ENCODE data around the gene DPP4. TPM values are rescaled to one million over a fixed set of nuclear protein-coding genes. Genes with fewer than 3 reads are reported as not detected.

The DPP4 gene
- total and polyA plus RNA-seq, 2 experiments from 2014 or later, result 31.6 to 39.9 TPM

DNA sequence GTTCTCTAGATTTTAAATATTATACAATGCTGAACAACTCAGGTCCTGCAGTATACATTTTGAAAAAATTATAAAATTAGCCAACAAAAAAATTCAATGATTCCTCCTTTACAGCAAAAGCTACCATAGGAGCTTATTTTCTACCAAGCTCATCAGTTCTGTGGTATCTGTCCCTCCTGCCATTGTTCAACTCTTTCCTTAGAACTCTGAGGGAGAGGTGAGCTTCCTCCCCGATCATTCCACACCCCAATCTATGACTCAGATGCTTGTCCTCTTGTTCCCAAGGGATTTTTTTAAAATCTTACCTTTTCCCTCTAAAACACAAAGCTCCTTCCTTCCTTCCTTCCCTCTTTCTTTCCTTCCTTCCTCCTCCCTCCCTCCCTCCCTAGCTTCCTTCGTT lies 13.5 kb downstream of the DPP4 start:
- H3K9me3 ChIP-seq (ENCODE audit: low read depth), result no peaks in the 10 kb centered on the region
- H2AFZ ChIP-seq, result no peak overlapping the region
- TF ChIP-seq EZH2phosphoT487 (IDR thresholded peaks at IDR 0.05; ENCODE audit: insufficient read depth, low read depth) (no peak), EZH2 (IDR thresholded peaks at IDR 0.05; ENCODE audit: insufficient read depth, poor library complexity, severe bottlenecking) (no peak)
- 73 to 90% methylated on average over 1 to 2 of the region's 2 CpGs for WGBS, 2 experiments (ENCODE audit: low coverage in 1 of 2, low lambda C conversion rate in 2 of 2, missing lambda C conversion rate in 2 of 2)
- no peak overlapping the region for H3K9ac ChIP-seq
- H3K27me3 ChIP-seq (replicated peaks; ENCODE audit: insufficient read depth), result no peaks in the 10 kb centered on the region
- no peak overlapping the region for H3K4me3 ChIP-seq
- no peaks in the 10 kb centered on the region; the same call in 1 of the 2 replicates for H4K20me1 ChIP-seq (ENCODE audit: insufficient read depth)
- DNase-seq, result no peak
- in situ Hi-C loops (cut with MboI), result no loop called here
- no peaks in the 10 kb centered on the region; the same call in 1 of the 2 replicates for H3K79me2 ChIP-seq (ENCODE audit: insufficient read depth)
- no peak overlapping the region for H3K27ac ChIP-seq
- no peaks in the 10 kb centered on the region for H3K36me3 ChIP-seq (ENCODE audit: low read depth)
- no peak overlapping the region for H3K4me2 ChIP-seq (ENCODE audit: unreplicated experiment)
- H3K9me2 ChIP-seq (ENCODE audit: insufficient read depth), result no peaks in the 10 kb centered on the region
- H3F3A ChIP-seq (ENCODE audit: insufficient read depth), result no peaks in the 10 kb centered on the region
- no peaks in the 10 kb centered on the region for H3K4me1 ChIP-seq (ENCODE audit: insufficient read depth)

DNA sequence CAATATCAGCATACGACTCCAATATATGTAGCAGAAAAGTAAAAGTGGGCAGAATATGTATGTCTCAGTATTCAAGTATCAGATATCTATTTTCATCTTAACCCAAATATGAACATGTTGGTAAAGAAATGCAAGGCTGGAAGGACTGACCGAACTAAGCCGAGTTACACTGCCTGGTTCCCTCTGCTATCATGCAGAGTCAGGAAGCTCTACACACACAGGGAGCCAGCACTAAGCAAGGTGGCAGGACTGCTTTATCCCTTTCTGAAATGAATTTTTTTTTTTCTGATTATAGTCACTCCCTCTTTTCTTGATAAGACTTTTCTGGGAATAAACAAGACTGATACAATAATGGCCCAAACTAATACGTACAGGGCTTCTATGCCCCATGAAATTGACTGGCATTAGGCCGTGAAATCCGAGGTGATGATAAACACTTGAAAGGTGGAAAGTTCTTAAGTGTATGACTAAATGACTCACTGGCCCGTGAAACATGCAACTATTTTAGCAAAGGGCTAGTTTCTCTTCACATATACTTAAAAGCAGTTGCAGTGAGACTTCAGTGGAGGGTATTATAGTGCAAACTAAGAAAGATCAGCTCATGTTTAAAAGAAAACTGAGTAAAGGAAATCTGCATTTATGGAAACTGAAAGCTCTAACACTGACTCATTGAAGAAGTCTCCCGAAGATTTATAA lies 14.9 kb downstream of the DPP4 start:
- Histone ChIP-seq H3K36me3 (ENCODE audit: low read depth) (no peaks in the 10 kb centered on the region), H3K27me3 (replicated peaks; ENCODE audit: insufficient read depth) (no peaks in the 10 kb centered on the region), H3K79me2 (ENCODE audit: insufficient read depth) (no peaks in the 10 kb centered on the region), H3K9me3 (ENCODE audit: low read depth) (no peaks in the 10 kb centered on the region), H4K20me1 (ENCODE audit: insufficient read depth) (no peaks in the 10 kb centered on the region), H2AFZ (no peak overlapping the region), H3K9ac (no peak overlapping the region), H3F3A (ENCODE audit: insufficient read depth) (no peaks in the 10 kb centered on the region), H3K4me3 (no peak overlapping the region), H3K4me1 (ENCODE audit: insufficient read depth) (no peaks in the 10 kb centered on the region), H3K27ac (no peak overlapping the region), H3K9me2 (ENCODE audit: insufficient read depth) (no peaks in the 10 kb centered on the region), H3K4me2 (ENCODE audit: unreplicated experiment) (no peak overlapping the region)
- WGBS, 2 experiments (ENCODE audit: low coverage in 1 of 2, low lambda C conversion rate in 2 of 2, missing lambda C conversion rate in 2 of 2), result 85 to 86% methylated on average over 8 of the region's 8 CpGs
- in situ Hi-C loops (cut with MboI), result no loop called here
- peak; percentile 16 for DNase-seq
- TF ChIP-seq EZH2phosphoT487 (IDR thresholded peaks at IDR 0.05; ENCODE audit: insufficient read depth, low read depth), result no peak
- TF ChIP-seq EZH2 (IDR thresholded peaks at IDR 0.05; ENCODE audit: insufficient read depth, poor library complexity, severe bottlenecking), result no peak

DNA sequence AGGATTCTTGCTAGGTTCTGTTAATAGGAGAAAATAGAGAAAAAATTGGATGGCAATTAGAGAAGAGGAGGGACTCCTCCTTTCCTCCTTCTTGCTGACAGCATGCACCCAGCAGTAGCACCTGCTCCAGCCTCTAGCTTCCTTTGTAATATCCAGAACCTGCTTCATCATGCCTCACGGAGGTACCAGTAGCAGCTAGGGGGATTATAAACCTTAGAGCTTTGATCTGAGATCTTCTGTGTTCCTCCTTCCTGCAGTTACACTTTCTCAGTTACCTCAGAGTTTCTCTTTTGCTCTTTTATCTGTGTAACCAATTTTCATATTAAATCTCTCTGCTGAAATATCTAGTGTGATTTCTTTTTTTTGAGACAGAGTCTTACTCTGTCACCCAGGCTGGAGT lies 16.6 kb downstream of the DPP4 start:
- H3K9ac ChIP-seq, result no peak overlapping the region
- no peak for DNase-seq
- in situ Hi-C loops (cut with MboI), result no loop called here
- no peaks in the 10 kb centered on the region for H3K9me2 ChIP-seq (ENCODE audit: insufficient read depth)
- no peaks in the 10 kb centered on the region for H3K4me1 ChIP-seq (ENCODE audit: insufficient read depth)
- no peaks in the 10 kb centered on the region for H3K36me3 ChIP-seq (ENCODE audit: low read depth)
- H3K4me3 ChIP-seq, result no peak overlapping the region
- WGBS, 2 experiments (ENCODE audit: low coverage in 1 of 2, low lambda C conversion rate in 2 of 2, missing lambda C conversion rate in 2 of 2), result 17 to 36% methylated on average over 1 of the region's 1 CpG
- H3K4me2 ChIP-seq (ENCODE audit: unreplicated experiment), result no peak overlapping the region
- H3K79me2 ChIP-seq (ENCODE audit: insufficient read depth), result no peaks in the 10 kb centered on the region
- no peaks in the 10 kb centered on the region for H3F3A ChIP-seq (ENCODE audit: insufficient read depth)
- no peaks in the 10 kb centered on the region for H3K9me3 ChIP-seq (ENCODE audit: low read depth)
- H3K27me3 ChIP-seq (replicated peaks; ENCODE audit: insufficient read depth), result no peaks in the 10 kb centered on the region
- H4K20me1 ChIP-seq (ENCODE audit: insufficient read depth), result no peaks in the 10 kb centered on the region
- no peak overlapping the region for H3K27ac ChIP-seq
- no peak for TF ChIP-seq EZH2 (IDR thresholded peaks at IDR 0.05; ENCODE audit: insufficient read depth, poor library complexity, severe bottlenecking)
- TF ChIP-seq EZH2phosphoT487 (IDR thresholded peaks at IDR 0.05; ENCODE audit: insufficient read depth, low read depth), result no peak
- H2AFZ ChIP-seq, result no peak overlapping the region

DNA sequence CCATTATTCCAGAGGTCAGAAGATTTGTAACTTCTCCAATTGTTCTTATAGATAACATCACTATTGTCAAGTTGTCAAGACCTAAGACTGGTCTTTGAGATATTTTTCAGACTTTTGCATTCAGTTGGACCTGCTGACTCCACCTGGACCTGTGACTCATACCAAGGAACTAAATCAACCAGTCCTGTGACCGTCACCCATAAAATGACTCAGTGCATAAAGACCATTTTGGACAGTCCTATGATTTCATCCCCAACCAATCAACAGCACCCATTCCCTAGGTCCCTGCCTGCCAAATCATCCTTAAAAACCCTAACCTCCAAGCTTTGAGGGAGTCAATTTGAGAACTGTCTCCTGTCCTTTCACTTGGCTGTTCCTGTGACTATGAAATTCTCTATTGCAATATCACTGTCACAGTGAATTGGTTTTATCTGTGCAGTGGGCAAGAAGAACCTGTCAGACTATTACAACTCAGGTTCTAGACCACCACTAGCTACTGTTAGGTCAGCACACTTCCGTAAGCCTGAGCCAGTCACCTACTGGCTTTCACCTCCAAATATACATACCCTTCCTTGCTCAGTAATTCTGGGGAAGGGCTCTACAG lies 17.1 kb downstream of the DPP4 start:
- in situ Hi-C loops (cut with MboI), result no loop called here
- 38 to 39% methylated on average over 2 of the region's 2 CpGs for WGBS, 2 experiments (ENCODE audit: low coverage in 1 of 2, low lambda C conversion rate in 2 of 2, missing lambda C conversion rate in 2 of 2)

More for the DNA sequence above, 17.1 kb downstream of the DPP4 start:
- Histone ChIP-seq H3K79me2 (ENCODE audit: insufficient read depth) (no peaks in the 10 kb centered on the region), H3K9ac (no peak overlapping the region), H3K4me1 (ENCODE audit: insufficient read depth) (no peaks in the 10 kb centered on the region), H3K9me3 (ENCODE audit: low read depth) (no peaks in the 10 kb centered on the region), H3K4me2 (ENCODE audit: unreplicated experiment) (no peak overlapping the region), H4K20me1 (ENCODE audit: insufficient read depth) (no peaks in the 10 kb centered on the region), H3K4me3 (no peak overlapping the region), H3F3A (ENCODE audit: insufficient read depth) (no peaks in the 10 kb centered on the region), H3K27me3 (replicated peaks; ENCODE audit: insufficient read depth) (no peaks in the 10 kb centered on the region), H3K27ac (no peak overlapping the region), H3K9me2 (ENCODE audit: insufficient read depth) (no peaks in the 10 kb centered on the region), H2AFZ (no peak overlapping the region), H3K36me3 (ENCODE audit: low read depth) (no peaks in the 10 kb centered on the region)
- DNase-seq, result no peak
- TF ChIP-seq EZH2phosphoT487 (IDR thresholded peaks at IDR 0.05; ENCODE audit: insufficient read depth, low read depth) (no peak), EZH2 (IDR thresholded peaks at IDR 0.05; ENCODE audit: insufficient read depth, poor library complexity, severe bottlenecking) (no peak)
